HEK293 (cell line): ENCODE results near the gene VEZF1.

Experiments
- CTCF ChIA-PET: fragments of 350-600 bp; formaldehyde crosslinking; extraction: SDS; loops from one replicate; lab custom pipeline; 2021; ENCODE audit warnings: antibody characterized with exemption; lab: Yijun Ruan, JAX
- POLR2A ChIA-PET: fragments of 300-600 bp; formaldehyde crosslinking; extraction: SDS; loops from one replicate; lab custom pipeline; 2020; ENCODE audit warnings: antibody characterized with exemption, inconsistent platforms; lab: Yijun Ruan, JAX
- H3K27ac ChIP-seq: fragments of 200-500 bp; sonication (Bioruptor generic); 2 replicates; pipeline ENCODE4 v1.5.1; 2014; ENCODE audit warnings: low read depth, low read length, control low read depth, inconsistent platforms; ENCODE audit errors: extremely low read depth
- H3K36me3 ChIP-seq, 2 experiments: fragments of 200-500 bp in 1 of 2; sonication (Bioruptor generic) in 1 of 2; 1 replicate in 1 of 2; 2 replicates in 1 of 2; pipeline ENCODE4 v1.5.1; 2014 to 2017; ENCODE audit warnings: inconsistent platforms in 2 of 2, low read length in 2 of 2; ENCODE audit not compliant: control insufficient read depth in 2 of 2, insufficient read depth in 1 of 2
- H3K4me1 ChIP-seq: fragments of 200-500 bp; sonication (Bioruptor generic); 2 replicates; pipeline ENCODE4 v1.5.1; 2014; ENCODE audit warnings: mild to moderate bottlenecking, low read length, inconsistent platforms; ENCODE audit not compliant: control insufficient read depth, insufficient read depth
- H3K4me3 ChIP-seq: 2 replicates; pipeline ENCODE4 v1.5.1; 2011; ENCODE audit warnings: low read depth, mild to moderate bottlenecking, control low read depth, low read length, moderate library complexity
- H3K9me3 ChIP-seq: fragments of 200-500 bp; sonication (Bioruptor generic); 2 replicates; pipeline ENCODE4 v1.5.1; 2014; ENCODE audit warnings: low read depth, low read length, inconsistent platforms; ENCODE audit not compliant: control insufficient read depth, insufficient read depth
- BCL6B ChIP-seq: fragments of 450-650 bp; formaldehyde crosslinking; IDR thresholded peaks from 2 replicates; pipeline ENCODE4 v1.5.1; 2017; ENCODE audit warnings: missing biosample characterization, missing genetic modification characterization
- CTCF ChIP-seq: fragments of 450-650 bp; formaldehyde crosslinking; IDR thresholded peaks from 2 replicates; pipeline ENCODE4 v1.5.1; 2016; ENCODE audit warnings: missing biosample characterization, missing genetic modification characterization
- GFI1B ChIP-seq: fragments of 450-650 bp; formaldehyde crosslinking; IDR thresholded peaks from 2 replicates; pipeline ENCODE4 v1.5.1; 2016; ENCODE audit warnings: missing biosample characterization, missing genetic modification characterization
- GLIS1 ChIP-seq: fragments of 450-650 bp; formaldehyde crosslinking; IDR thresholded peaks from 2 replicates; pipeline ENCODE4 v1.5.1; 2016; ENCODE audit warnings: missing biosample characterization, missing genetic modification characterization
- MYNN ChIP-seq: fragments of 450-650 bp; formaldehyde crosslinking; IDR thresholded peaks from 2 replicates; pipeline ENCODE4 v1.5.1; 2016; ENCODE audit warnings: missing biosample characterization, missing genetic modification characterization, borderline replicate concordance
- PRDM1 ChIP-seq: fragments of 450-650 bp; formaldehyde crosslinking; IDR thresholded peaks from 2 replicates; pipeline ENCODE4; 2016; ENCODE audit warnings: missing biosample characterization, missing genetic modification characterization
- PRDM2 ChIP-seq: fragments of 450-650 bp; formaldehyde crosslinking; IDR thresholded peaks from 2 replicates; pipeline ENCODE4 v1.5.1; 2016; ENCODE audit warnings: missing biosample characterization, missing genetic modification characterization, borderline replicate concordance
- SP7 ChIP-seq: fragments of 450-650 bp; formaldehyde crosslinking; IDR thresholded peaks from 2 replicates; pipeline ENCODE4 v1.5.1; 2016; ENCODE audit warnings: missing biosample characterization, missing genetic modification characterization
- TCF7L2 ChIP-seq: IDR thresholded peaks from 2 replicates; pipeline ENCODE4 v1.6.1; 2011; ENCODE audit warnings: low read depth, mild to moderate bottlenecking, inconsistent platforms, low read length, moderate library complexity, borderline replicate concordance
- TRIM28 ChIP-seq: IDR thresholded peaks from 2 replicates; pipeline ENCODE4 v1.6.1; 2011; ENCODE audit warnings: low read length, control low read depth, borderline replicate concordance
- ZBTB21 ChIP-seq: fragments of 450-650 bp; formaldehyde crosslinking; IDR thresholded peaks from 2 replicates; pipeline ENCODE4 v1.5.1; 2017; ENCODE audit warnings: missing biosample characterization, missing genetic modification characterization
- ZEB2 ChIP-seq: fragments of 450-650 bp; formaldehyde crosslinking; IDR thresholded peaks from 2 replicates; pipeline ENCODE4 v1.5.1; 2016; ENCODE audit warnings: missing biosample characterization, missing genetic modification characterization
- ZIC2 ChIP-seq: fragments of 450-650 bp; formaldehyde crosslinking; IDR thresholded peaks from 2 replicates; pipeline ENCODE4 v1.5.1; 2016; ENCODE audit warnings: missing biosample characterization, missing genetic modification characterization
- ZNF112 ChIP-seq: fragments of 450-650 bp; formaldehyde crosslinking; IDR thresholded peaks from 2 replicates; pipeline ENCODE4 v1.5.0; 2017; ENCODE audit warnings: missing biosample characterization, missing genetic modification characterization
- ZNF174 ChIP-seq: fragments of 450-650 bp; formaldehyde crosslinking; IDR thresholded peaks from 2 replicates; pipeline ENCODE4 v1.5.0; 2017; ENCODE audit warnings: missing biosample characterization, mild to moderate bottlenecking, missing genetic modification characterization
- ZNF26 ChIP-seq: fragments of 450-650 bp; formaldehyde crosslinking; IDR thresholded peaks from 2 replicates; pipeline ENCODE4 v1.5.1; 2016; ENCODE audit warnings: missing biosample characterization, missing genetic modification characterization
- ZNF335 ChIP-seq: fragments of 450-650 bp; formaldehyde crosslinking; conservative IDR thresholded peaks from 2 replicates; pipeline ENCODE4 v1.5.1; 2016; ENCODE audit warnings: missing biosample characterization, missing genetic modification characterization
- ZNF521 ChIP-seq: fragments of 450-650 bp; formaldehyde crosslinking; IDR thresholded peaks from 2 replicates; pipeline ENCODE4 v1.5.1; 2017; ENCODE audit warnings: missing biosample characterization, mild to moderate bottlenecking, missing genetic modification characterization
- ZNF549 ChIP-seq: fragments of 450-650 bp; IDR thresholded peaks from 2 replicates; pipeline ENCODE4 v1.5.1; 2018; ENCODE audit warnings: missing biosample characterization, missing genetic modification characterization, mild to moderate bottlenecking, inconsistent platforms, moderate library complexity
- ZNF610 ChIP-seq: fragments of 450-650 bp; formaldehyde crosslinking; IDR thresholded peaks from 2 replicates; pipeline ENCODE4 v1.5.1; 2016; ENCODE audit warnings: missing biosample characterization, missing genetic modification characterization, borderline replicate concordance
- ZNF654 ChIP-seq: fragments of 450-650 bp; formaldehyde crosslinking; IDR thresholded peaks from 2 replicates; pipeline ENCODE4 v1.5.1; 2016; ENCODE audit warnings: low read depth, missing biosample characterization, missing genetic modification characterization
- ZNF843 ChIP-seq: fragments of 450-650 bp; formaldehyde crosslinking; IDR thresholded peaks from 2 replicates; pipeline ENCODE4 v1.5.1; 2016; ENCODE audit warnings: missing biosample characterization, missing genetic modification characterization

Gene VEZF1

GRCh38 chr17:57948555-57949420 lies 39.3 kb downstream of the VEZF1 start:
- no peaks in the 10 kb centered on the region for H3K36me3 ChIP-seq
- peak overlapping the region; percentile 0; the same call in 1 of the 2 replicates for H3K27ac ChIP-seq
- H3K4me3 ChIP-seq = no peak overlapping the region
- peak; percentile 94 for TF ChIP-seq GLIS1 (tag by site-specific recombination)
- TF ChIP-seq ZNF549 = no peak
- peak; percentile 91 for TF ChIP-seq MYNN (tag by site-specific recombination)
- no peak for TF ChIP-seq ZNF521
- TF ChIP-seq GFI1B (tag by site-specific recombination) = no peak
- no peak for TF ChIP-seq ZNF843 (tag by site-specific recombination)
- TF ChIP-seq ZNF610 (tag by site-specific recombination) = no peak
- TF ChIP-seq ZNF26 = no peak
- 0 out of 2 replicates have a peak, but pooled peaks have one; percentile 18 for TF ChIP-seq PRDM1 (tag by site-specific recombination)
- TF ChIP-seq ZBTB21 (tag by site-specific recombination) = no peak; the same call in 1 of the 2 replicates
- TF ChIP-seq TRIM28 = 0 out of 2 replicates have a peak, but pooled peaks have one; percentile 64
- 0 out of 2 replicates have a peak, but pooled peaks have one; percentile 36 for TF ChIP-seq ZEB2 (tag by site-specific recombination)
- TF ChIP-seq SP7 = peak; percentile 32; the same call in 1 of the 2 replicates
- TF ChIP-seq ZNF335 (tag by site-specific recombination) = peak; percentile 23; the same call in 1 of the 2 replicates
- no peak; the same call in 1 of the 2 replicates for TF ChIP-seq CTCF
- TF ChIP-seq ZNF654 (tag by site-specific recombination) = no peak; the same call in 1 of the 2 replicates
- peak; percentile 49 for TF ChIP-seq ZIC2
- TF ChIP-seq, all 188 proteins: peak for 8
- Histone ChIP-seq H3K4me1 (peaks cover 53% of the 10 kb centered on the region), H3K9me3 (no peaks in the 10 kb centered on the region)
- POLR2A ChIA-PET = interaction anchor here (1.2 to 3.2 kb wide), 5 partner anchors 7 to 73 kb away, joined by 4 to 22 read pairs (median 6); partner anchors contain the start of gene CUEDC1
- CTCF ChIA-PET = interaction anchor here (1.0 to 6.0 kb wide), 6 partner anchors 9 to 91 kb away, joined by 3 to 38 read pairs (median 8); no protein-coding TSS in a partner anchor

- Histone ChIP-seq H3K4me1 (peaks cover 55% of the 10 kb centered on the region), H3K36me3 (no peaks in the 10 kb centered on the region), H3K4me3 (no peak overlapping the region), H3K9me3 (no peaks in the 10 kb centered on the region), H3K27ac (peak overlapping the region; percentile 26; the same call in 1 of the 2 replicates)
- ChIA-PET POLR2A (interaction anchor here (0.8 to 3.2 kb wide), 6 partner anchors 8 to 73 kb away, joined by 3 to 22 read pairs (median 5); partner anchors contain the start of gene CUEDC1), CTCF (interaction anchor here (0.6 to 6.0 kb wide), 8 partner anchors 8 to 90 kb away, joined by 3 to 38 read pairs (median 6); no protein-coding TSS in a partner anchor)
- TF ChIP-seq PRDM2 (tag by site-specific recombination) (no peak), ZNF174 (tag by site-specific recombination) (no peak), TCF7L2 (no peak), ZNF112 (no peak), BCL6B (no peak)
These were observed 39.9 kb downstream of the VEZF1 start for GRCh38 chr17:57948169-57948554.
